ENCODE results near the gene VAV2.

GRCh38 chr9:134040781-134041648 is 48.9 kb upstream of the VAV2 start:
- TF ChIP-seq POLR2A (IDR thresholded peaks at IDR 0.05) (no peak), EP300 (IDR thresholded peaks at IDR 0.05) (no peak)

Measured in tibial nerve (tissue), 3 donors.